MM.1S (cell line): ENCODE results near the gene LOXHD1.

Source experiments
- DNase-seq: peaks from one replicate; pipeline ENCODE4 v3.0.0-alpha.2; 2015
- H2AFZ ChIP-seq: fragments of 300-600 bp; sonication (generic); 2 replicates; pipeline ENCODE4 v1.6.0; 2016; ENCODE audit warnings: antibody characterized with exemption, low read length
- H3F3A ChIP-seq: fragments of 300-600 bp; sonication (generic); 2 replicates; pipeline ENCODE4 v1.6.1; 2016; ENCODE audit warnings: mild to moderate bottlenecking, antibody characterized with exemption, low read length, moderate library complexity, mixed read lengths; ENCODE audit not compliant: insufficient read depth
- H3K27ac ChIP-seq: fragments of 300-600 bp; sonication (generic); 2 replicates; pipeline ENCODE4 v1.5.1; 2016; ENCODE audit warnings: mild to moderate bottlenecking, low read length
- H3K27me3 ChIP-seq: fragments of 300-600 bp; sonication (generic); replicated peaks from 2 replicates; pipeline ENCODE4 v1.6.0; 2016; ENCODE audit warnings: low read length; ENCODE audit not compliant: insufficient read depth
- H3K36me3 ChIP-seq: fragments of 300-600 bp; sonication (generic); replicated peaks from 2 replicates; pipeline ENCODE4 v1.6.1; 2016; ENCODE audit warnings: mild to moderate bottlenecking, low read length, mixed read lengths; ENCODE audit not compliant: insufficient read depth
- H3K4me1 ChIP-seq: fragments of 300-600 bp; sonication (generic); 2 replicates; pipeline ENCODE4 v1.6.1; 2016; ENCODE audit warnings: low read length, mixed read lengths
- H3K4me2 ChIP-seq: fragments of 300-600 bp; sonication (generic); 2 replicates; pipeline ENCODE4 v1.6.0; 2016; ENCODE audit warnings: low read depth, low read length
- H3K4me3 ChIP-seq: fragments of 300-600 bp; sonication (generic); 2 replicates; pipeline ENCODE4 v1.5.1; 2016; ENCODE audit warnings: low read length, mixed read lengths
- H3K79me2 ChIP-seq: fragments of 300-600 bp; sonication (generic); 2 replicates; pipeline ENCODE4 v1.6.1; 2016; ENCODE audit warnings: mixed run types, low read length, mixed read lengths
- H3K9ac ChIP-seq: fragments of 300-600 bp; sonication (generic); 2 replicates; pipeline ENCODE4 v1.6.1; 2016; ENCODE audit warnings: low read length, mixed read lengths
- H3K9me2 ChIP-seq: fragments of 300-600 bp; sonication (generic); replicated peaks from 2 replicates; pipeline ENCODE4 v1.6.1; 2016; ENCODE audit warnings: mild to moderate bottlenecking, low read length, mixed read lengths; ENCODE audit not compliant: insufficient read depth
- H3K9me3 ChIP-seq: fragments of 300-600 bp; sonication (generic); replicated peaks from 2 replicates; pipeline ENCODE4 v1.6.1; 2016; ENCODE audit warnings: mild to moderate bottlenecking, low read length, mixed read lengths; ENCODE audit not compliant: insufficient read depth
- H4K20me1 ChIP-seq: fragments of 300-600 bp; sonication (generic); 2 replicates; pipeline ENCODE4 v1.6.1; 2016; ENCODE audit warnings: mild to moderate bottlenecking, low read length, moderate library complexity, mixed read lengths; ENCODE audit not compliant: insufficient read depth
- EZH2 ChIP-seq: fragments of 300-600 bp; sonication (generic); optimal IDR thresholded peaks from 2 replicates; pipeline ENCODE3; 2017; ENCODE audit warnings: low read depth, mild to moderate bottlenecking, antibody characterized with exemption, low read length, mixed read lengths
- EZH2phosphoT487 ChIP-seq: fragments of 300-600 bp; sonication (generic); IDR thresholded peaks from 2 replicates; pipeline ENCODE4 v1.6.1; 2018; ENCODE audit warnings: antibody characterized with exemption, low read length
- TF ChIP-seq, protein P1 (sequence below): fragments of 300-600 bp; sonication (generic); IDR thresholded peaks from 2 replicates; pipeline ENCODE4 v1.5.1; 2016; ENCODE audit warnings: antibody characterized with exemption, low read length, mixed read lengths

LOXHD1 gene

DNA sequence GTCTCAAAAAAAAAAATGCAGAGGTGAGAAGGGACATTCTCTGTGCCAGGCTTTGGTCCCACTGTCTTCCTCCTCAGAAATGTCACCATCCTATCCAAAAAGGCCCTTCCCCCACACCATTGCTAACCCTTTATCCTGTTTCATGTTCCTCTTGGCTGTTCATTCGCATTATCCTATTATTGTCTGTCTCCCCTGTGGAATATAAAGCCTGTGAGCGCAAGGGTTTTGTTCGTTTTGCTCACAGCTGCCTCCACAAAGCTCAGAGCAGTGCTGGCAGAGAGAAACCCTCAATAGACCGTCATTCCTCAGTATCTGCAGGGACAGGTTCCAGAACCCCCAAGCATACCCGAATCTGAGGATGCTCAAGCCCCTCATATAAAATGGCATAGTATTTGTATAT lies 91.8 kb downstream of the LOXHD1 start:
- no peak for DNase-seq
- Histone ChIP-seq H3K4me1 (no peaks in the 10 kb centered on the region), H3K36me3 (no peaks in the 10 kb centered on the region), H3K27me3 (no peaks in the 10 kb centered on the region), H3K79me2 (no peaks in the 10 kb centered on the region), H3K4me2 (no peak overlapping the region), H3F3A (no peaks in the 10 kb centered on the region), H3K9me2 (no peaks in the 10 kb centered on the region), H3K9me3 (no peaks in the 10 kb centered on the region), H2AFZ (no peak overlapping the region), H3K4me3 (no peak overlapping the region), H4K20me1 (no peaks in the 10 kb centered on the region), H3K9ac (no peak overlapping the region), H3K27ac (no peak overlapping the region)
- TF ChIP-seq EZH2, result no peak
- TF ChIP-seq, protein P1, sequence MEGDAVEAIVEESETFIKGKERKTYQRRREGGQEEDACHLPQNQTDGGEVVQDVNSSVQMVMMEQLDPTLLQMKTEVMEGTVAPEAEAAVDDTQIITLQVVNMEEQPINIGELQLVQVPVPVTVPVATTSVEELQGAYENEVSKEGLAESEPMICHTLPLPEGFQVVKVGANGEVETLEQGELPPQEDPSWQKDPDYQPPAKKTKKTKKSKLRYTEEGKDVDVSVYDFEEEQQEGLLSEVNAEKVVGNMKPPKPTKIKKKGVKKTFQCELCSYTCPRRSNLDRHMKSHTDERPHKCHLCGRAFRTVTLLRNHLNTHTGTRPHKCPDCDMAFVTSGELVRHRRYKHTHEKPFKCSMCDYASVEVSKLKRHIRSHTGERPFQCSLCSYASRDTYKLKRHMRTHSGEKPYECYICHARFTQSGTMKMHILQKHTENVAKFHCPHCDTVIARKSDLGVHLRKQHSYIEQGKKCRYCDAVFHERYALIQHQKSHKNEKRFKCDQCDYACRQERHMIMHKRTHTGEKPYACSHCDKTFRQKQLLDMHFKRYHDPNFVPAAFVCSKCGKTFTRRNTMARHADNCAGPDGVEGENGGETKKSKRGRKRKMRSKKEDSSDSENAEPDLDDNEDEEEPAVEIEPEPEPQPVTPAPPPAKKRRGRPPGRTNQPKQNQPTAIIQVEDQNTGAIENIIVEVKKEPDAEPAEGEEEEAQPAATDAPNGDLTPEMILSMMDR, result no peak
- TF ChIP-seq EZH2phosphoT487, result no peak

DNA sequence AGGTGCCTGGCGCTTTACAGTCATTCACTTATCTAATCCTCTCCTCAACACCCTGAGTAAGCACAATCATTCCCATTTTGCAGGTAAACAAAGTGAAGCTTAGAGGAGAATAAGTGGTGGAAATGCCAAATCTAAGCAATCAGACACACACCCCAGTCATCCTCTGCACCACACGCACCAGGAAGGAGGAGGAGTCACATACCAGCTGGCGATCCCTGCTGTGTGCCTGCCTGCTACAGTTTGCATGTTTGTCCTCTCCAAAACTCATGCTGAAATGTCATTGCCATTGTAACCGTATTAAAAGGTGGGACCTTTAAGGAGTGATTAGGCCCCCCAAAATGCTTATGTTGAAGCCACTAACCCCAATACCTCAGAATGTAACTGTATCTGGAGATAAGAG lies 93.7 kb downstream of the LOXHD1 start:
- no peak overlapping the region for H3K4me2 ChIP-seq
- no peak overlapping the region for H3K9ac ChIP-seq
- no peak overlapping the region for H3K4me3 ChIP-seq
- no peaks in the 10 kb centered on the region for H4K20me1 ChIP-seq
- H3K9me3 ChIP-seq, result no peaks in the 10 kb centered on the region
- H3K79me2 ChIP-seq, result no peaks in the 10 kb centered on the region
- no peaks in the 10 kb centered on the region for H3K4me1 ChIP-seq
- no peaks in the 10 kb centered on the region for H3K36me3 ChIP-seq
- no peaks in the 10 kb centered on the region for H3F3A ChIP-seq
- TF ChIP-seq EZH2 (no peak), EZH2phosphoT487 (no peak)
- TF ChIP-seq, protein P1, result no peak
- H2AFZ ChIP-seq, result no peak overlapping the region
- no peak overlapping the region for H3K27ac ChIP-seq
- H3K27me3 ChIP-seq, result no peaks in the 10 kb centered on the region
- no peaks in the 10 kb centered on the region for H3K9me2 ChIP-seq
- no peak for DNase-seq

DNA sequence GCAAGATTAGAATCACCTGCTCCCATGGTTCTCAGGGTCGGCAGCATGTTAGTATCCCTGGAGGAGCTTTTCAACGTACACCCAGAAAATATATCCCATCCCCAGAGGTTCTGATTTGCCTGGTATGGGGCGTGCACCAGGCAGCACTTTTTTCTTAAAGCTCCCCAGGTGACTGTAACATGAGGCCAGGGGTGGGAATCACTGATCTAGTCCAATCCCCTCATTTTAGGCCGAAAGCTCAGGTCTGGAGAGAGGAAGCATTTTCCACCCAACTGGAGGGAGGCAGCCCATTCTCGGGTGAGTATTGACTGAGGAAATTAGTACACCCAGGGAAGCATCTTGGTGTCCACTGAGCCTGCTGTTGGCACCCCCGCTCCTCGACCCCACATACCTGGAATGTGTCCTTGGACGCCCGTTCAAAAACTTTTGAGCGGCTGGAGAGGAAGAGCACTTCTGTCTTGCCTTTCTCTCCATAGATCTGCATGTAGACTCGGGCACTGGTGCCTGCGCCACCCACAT lies 94.3 kb downstream of the LOXHD1 start:
- Histone ChIP-seq H3F3A (no peaks in the 10 kb centered on the region), H3K27ac (no peak overlapping the region), H2AFZ (no peak overlapping the region), H3K9me3 (no peaks in the 10 kb centered on the region), H4K20me1 (no peaks in the 10 kb centered on the region), H3K36me3 (no peaks in the 10 kb centered on the region), H3K4me3 (no peak overlapping the region), H3K79me2 (no peaks in the 10 kb centered on the region), H3K27me3 (no peaks in the 10 kb centered on the region), H3K9me2 (no peaks in the 10 kb centered on the region), H3K9ac (no peak overlapping the region), H3K4me1 (no peaks in the 10 kb centered on the region), H3K4me2 (no peak overlapping the region)
- no peak for DNase-seq
- TF ChIP-seq EZH2phosphoT487, result no peak
- TF ChIP-seq, protein P1, result no peak
- TF ChIP-seq EZH2, result no peak
